Tibial artery (tissue), 4 donors: ENCODE measurements around the gene FITM1.

Experiments
- DNase-seq, 2 donors: peaks; one replicate each; pipeline ENCODE4 v3.0.0-alpha.2; 2019
- H3K27ac ChIP-seq, 2 donors: fragments of 200-600 bp; sonication (generic) in 1 of 2; 1 replicate in 1 of 2; 2 replicates in 1 of 2; pipeline ENCODE4 v1.5.1; 2018 to 2019; ENCODE audit warnings: mild to moderate bottlenecking in 1 of 2
- H3K27me3 ChIP-seq, 2 donors: fragments of 200-600 bp; sonication (generic) in 1 of 2; one replicate each; pipeline versions ENCODE4 v1.5.1 to v1.6.0; 2016 to 2019
- H3K36me3 ChIP-seq, 3 donors: fragments of 200-600 bp; sonication (generic) in 2 of 3; one replicate each; pipeline ENCODE4 v1.5.1; 2016 to 2019; ENCODE audit warnings: mild to moderate bottlenecking in 2 of 3
- H3K4me1 ChIP-seq, 4 donors: fragments of 200-600 bp; sonication (generic) in 2 of 4; 1 replicate in 3 of 4; 2 replicates in 1 of 4; pipeline ENCODE4 v1.5.1; 2016 to 2019
- H3K4me3 ChIP-seq, 2 donors: fragments of 200-600 bp; sonication (generic) in 1 of 2; 1 replicate in 1 of 2; 2 replicates in 1 of 2; pipeline ENCODE4 v1.5.1; 2018 to 2019; ENCODE audit warnings: mild to moderate bottlenecking in 2 of 2
- H3K9me3 ChIP-seq, 3 donors: fragments of 200-600 bp; sonication (generic) in 1 of 3; one replicate each; pipeline ENCODE4 v1.5.1; 2016 to 2019
- CTCF ChIP-seq, 2 experiments: fragments of 200-600 bp in 1 of 2; fragments of 450-650 bp in 1 of 2; IDR thresholded peaks; one replicate each; pipeline ENCODE4 v1.5.1; 2017 to 2019; ENCODE audit warnings: antibody characterized with exemption in 2 of 2, mild to moderate bottlenecking in 1 of 2, moderate library complexity in 1 of 2
- intact Hi-C: fragments of 100-400 bp; cut with DNase I; formaldehyde crosslinking; loops from one replicate; pipeline ENCODE4 v1.15.0; 2023; ENCODE audit warnings: low total_unique reads

Gene FITM1

DNA sequence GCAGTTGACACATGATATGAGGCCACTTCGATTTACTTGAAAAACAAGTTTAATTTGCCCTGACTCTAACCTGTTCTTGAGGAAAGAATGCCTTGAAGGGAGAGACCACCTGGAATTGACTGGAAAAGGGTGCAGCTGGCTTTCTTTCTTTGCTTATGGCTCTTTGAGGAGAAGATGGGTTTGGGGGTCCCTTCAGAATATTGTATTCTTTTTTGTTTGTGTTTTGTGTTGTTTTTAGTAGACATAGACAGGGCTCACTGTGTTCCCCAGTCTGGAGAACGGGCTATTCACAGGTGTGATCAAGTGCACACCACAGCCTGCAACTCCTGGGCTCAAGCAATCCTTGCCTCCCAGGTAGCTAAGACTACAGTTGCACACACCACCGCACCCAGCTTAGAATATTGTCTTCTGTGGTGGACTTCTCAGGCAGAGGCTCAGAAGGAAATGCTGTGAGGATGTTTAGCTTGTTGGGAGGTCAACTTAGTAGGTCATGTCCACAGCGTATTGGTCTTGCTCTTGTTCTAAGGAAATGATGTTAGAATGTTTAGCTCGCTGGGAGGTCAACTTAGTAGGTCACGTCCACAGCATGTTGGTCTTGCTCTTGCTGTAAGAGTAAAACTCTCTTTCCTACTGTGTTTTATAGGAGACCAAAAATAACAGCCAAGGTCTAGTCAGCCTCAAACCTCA is 14.2 kb upstream of the FITM1 start:
- no peak for TF ChIP-seq CTCF (IDR thresholded peaks at IDR 0.05)
- Histone ChIP-seq H3K27me3 (no peaks in the 10 kb centered on the region), H3K4me1 (peaks cover 0 to 26% (median 17%) of the 10 kb centered on the region in 4 donors), H3K9me3 (no peaks in the 10 kb centered on the region), H3K4me3 (peak overlapping the region; percentile 65 to 80), H3K27ac (peak overlapping the region; percentile 95 to 98), H3K36me3 (peaks cover 40 to 49% (median 44%) of the 10 kb centered on the region in 3 donors)
- no peak for DNase-seq
- intact Hi-C loops = no loop called here

- H3K9me3 ChIP-seq = no peaks in the 10 kb centered on the region
- peaks cover 0 to 26% (median 17%) of the 10 kb centered on the region in 4 donors for H3K4me1 ChIP-seq
- H3K27me3 ChIP-seq = no peaks in the 10 kb centered on the region
- H3K4me3 ChIP-seq = no peak overlapping the region
- intact Hi-C loops = no loop called here
- TF ChIP-seq CTCF (IDR thresholded peaks at IDR 0.05) = no peak
- peaks cover 49 to 58% (median 53%) of the 10 kb centered on the region in 3 donors for H3K36me3 ChIP-seq
- no peak for DNase-seq
- H3K27ac ChIP-seq = no peak overlapping the region
Measured at GRCh38 chr14:24117179-24117578, 13.3 kb upstream of the FITM1 start.

GRCh38 chr14:24119691-24120090 is 10.8 kb upstream of the FITM1 start:
- no peak overlapping the region for H3K4me3 ChIP-seq
- TF ChIP-seq CTCF (IDR thresholded peaks at IDR 0.05) = no peak
- no peaks in the 10 kb centered on the region for H3K9me3 ChIP-seq
- H3K27ac ChIP-seq = no peak overlapping the region
- H3K27me3 ChIP-seq = no peaks in the 10 kb centered on the region
- peaks cover 0 to 21% (median 14%) of the 10 kb centered on the region in 4 donors for H3K4me1 ChIP-seq
- peaks cover 67 to 78% (median 75%) of the 10 kb centered on the region in 3 donors for H3K36me3 ChIP-seq
- intact Hi-C loops = no loop called here
- no peak for DNase-seq

- H3K4me1 ChIP-seq = peaks cover 0 to 13% (median 6%) of the 10 kb centered on the region in 4 donors
- H3K4me3 ChIP-seq = no peak overlapping the region
- no peak for DNase-seq
- H3K9me3 ChIP-seq = no peaks in the 10 kb centered on the region
- no peak for TF ChIP-seq CTCF (IDR thresholded peaks at IDR 0.05)
- H3K27me3 ChIP-seq = no peaks in the 10 kb centered on the region
- peaks cover 67 to 78% (median 75%) of the 10 kb centered on the region in 3 donors for H3K36me3 ChIP-seq
- intact Hi-C loops = no loop called here
- H3K27ac ChIP-seq = no peak overlapping the region
Measured at GRCh38 chr14:24121210-24121609, 9.2 kb upstream of the FITM1 start.

DNA sequence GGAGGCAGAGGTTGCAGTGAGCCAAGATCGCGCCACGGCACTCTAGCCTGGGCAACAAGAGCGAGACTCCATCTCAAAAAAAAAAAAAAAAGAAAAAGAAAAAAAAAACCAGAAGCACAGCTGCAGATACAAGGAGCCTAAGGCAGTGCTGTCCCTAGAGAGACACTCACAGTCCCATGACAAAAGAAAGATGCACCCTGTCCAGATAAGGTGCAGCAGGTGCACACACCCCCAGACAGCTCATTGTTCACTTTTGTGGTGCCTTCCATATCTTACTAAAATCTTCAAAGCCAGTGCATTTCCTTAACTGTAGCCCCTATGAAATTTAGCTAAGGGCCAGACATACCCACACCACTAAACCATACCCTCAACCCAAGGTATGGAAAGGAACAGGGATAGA is 8.0 kb upstream of the FITM1 start:
- no peaks in the 10 kb centered on the region for H3K9me3 ChIP-seq
- peaks cover 63 to 72% (median 64%) of the 10 kb centered on the region in 3 donors for H3K36me3 ChIP-seq
- no peak for TF ChIP-seq CTCF (IDR thresholded peaks at IDR 0.05)
- intact Hi-C loops = no loop called here
- peaks cover 0 to under 1% (median 0%) of the 10 kb centered on the region in 4 donors for H3K4me1 ChIP-seq
- H3K27ac ChIP-seq = no peak overlapping the region
- no peak overlapping the region for H3K4me3 ChIP-seq
- no peak for DNase-seq
- no peaks in the 10 kb centered on the region for H3K27me3 ChIP-seq
